HG03565 (cell line): Measurements from ENCODE around the gene ZNG1B.
A peak's percentile ranks its signal among the peaks of the same experiment; 100 is the strongest.
"Not testable (repeated sequence)": the region's sequence is repeated elsewhere in the genome, so short reads cannot be mapped to it uniquely, and the experiment has no call there.

ENCODE experiments used
- ATAC-seq: cut with Tn5 transposase; IDR thresholded peaks from one replicate; pipeline ENCODE4 v1.9.1; 2021; ENCODE audit warnings: mild to moderate bottlenecking, moderate library complexity; ENCODE audit not compliant: unreplicated experiment

The ZNG1B gene

GRCh38 chr2:113437508-113438465 lies at the start of gene ZNG1B:
Gene ZNG1B (plus strand): TSS chr2:113437691. CDS start chr2:113437869, 178 bp downstream.
- not testable (repeated sequence) for ATAC-seq

- peak; percentile 88 for ATAC-seq
Observed at GRCh38 chr2:113390124-113390849, 47.2 kb upstream of the ZNG1B start.

- ATAC-seq: no peak
Observed at GRCh38 chr2:113391073-113391472, 46.4 kb upstream of the ZNG1B start.

GRCh38 chr2:113406114-113406513 lies 31.4 kb upstream of the ZNG1B start:
- no peak for ATAC-seq

GRCh38 chr2:113407446-113408099 lies 29.9 kb upstream of the ZNG1B start:
- ATAC-seq: no peak

- not testable (repeated sequence) for ATAC-seq
Observed at GRCh38 chr2:113411725-113412352, 25.7 kb upstream of the ZNG1B start.

- ATAC-seq: not testable (repeated sequence)
Observed at GRCh38 chr2:113412774-113413173, 24.7 kb upstream of the ZNG1B start.

- not testable (repeated sequence) for ATAC-seq
Observed at GRCh38 chr2:113431773-113432172, 5.7 kb upstream of the ZNG1B start.

GRCh38 chr2:113433468-113433867 lies 4.0 kb upstream of the ZNG1B start:
- not testable (repeated sequence) for ATAC-seq

GRCh38 chr2:113465770-113466169 lies 28.3 kb downstream of the ZNG1B start:
- not testable (repeated sequence) for ATAC-seq

- ATAC-seq: not testable (repeated sequence)
Observed at GRCh38 chr2:113476688-113477368, 39.3 kb downstream of the ZNG1B start.

GRCh38 chr2:113496527-113496926 lies 59.0 kb downstream of the ZNG1B start:
- not testable (repeated sequence) for ATAC-seq

GRCh38 chr2:113498365-113498764 lies 60.9 kb downstream of the ZNG1B start, which contains the start of gene FOXD4L1:
Gene FOXD4L1 (plus strand): TSS chr2:113498665. CDS start chr2:113499257, 592 bp downstream.
- not testable (repeated sequence) for ATAC-seq

GRCh38 chr2:113499019-113499885 lies 61.8 kb downstream of the ZNG1B start:
- not testable (repeated sequence) for ATAC-seq

- not testable (repeated sequence) for ATAC-seq
Observed at GRCh38 chr2:113499886-113500722, 62.6 kb downstream of the ZNG1B start.

- not testable (repeated sequence) for ATAC-seq
Observed at GRCh38 chr2:113500723-113501038, 63.2 kb downstream of the ZNG1B start.

GRCh38 chr2:113502216-113503093 lies 65.0 kb downstream of the ZNG1B start:
- not testable (repeated sequence) for ATAC-seq
